ENCODE data around the gene RASSF4.

The RASSF4 gene

GRCh38 chr10:44974628-44975430, 15.2 kb downstream of the RASSF4 start:
- TF ChIP-seq GABPA (IDR thresholded peaks at IDR 0.05; ENCODE audit: low read depth): no peak
- TF ChIP-seq, protein P1, sequence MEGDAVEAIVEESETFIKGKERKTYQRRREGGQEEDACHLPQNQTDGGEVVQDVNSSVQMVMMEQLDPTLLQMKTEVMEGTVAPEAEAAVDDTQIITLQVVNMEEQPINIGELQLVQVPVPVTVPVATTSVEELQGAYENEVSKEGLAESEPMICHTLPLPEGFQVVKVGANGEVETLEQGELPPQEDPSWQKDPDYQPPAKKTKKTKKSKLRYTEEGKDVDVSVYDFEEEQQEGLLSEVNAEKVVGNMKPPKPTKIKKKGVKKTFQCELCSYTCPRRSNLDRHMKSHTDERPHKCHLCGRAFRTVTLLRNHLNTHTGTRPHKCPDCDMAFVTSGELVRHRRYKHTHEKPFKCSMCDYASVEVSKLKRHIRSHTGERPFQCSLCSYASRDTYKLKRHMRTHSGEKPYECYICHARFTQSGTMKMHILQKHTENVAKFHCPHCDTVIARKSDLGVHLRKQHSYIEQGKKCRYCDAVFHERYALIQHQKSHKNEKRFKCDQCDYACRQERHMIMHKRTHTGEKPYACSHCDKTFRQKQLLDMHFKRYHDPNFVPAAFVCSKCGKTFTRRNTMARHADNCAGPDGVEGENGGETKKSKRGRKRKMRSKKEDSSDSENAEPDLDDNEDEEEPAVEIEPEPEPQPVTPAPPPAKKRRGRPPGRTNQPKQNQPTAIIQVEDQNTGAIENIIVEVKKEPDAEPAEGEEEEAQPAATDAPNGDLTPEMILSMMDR (IDR thresholded peaks at IDR 0.05; ENCODE audit: insufficient read depth, low read length): peak; percentile 52
- Histone ChIP-seq H3K4me3 (replicated peaks; ENCODE audit: insufficient read depth, low read length) (no peak overlapping the region), H3K27ac (replicated peaks) (peak overlapping the region; percentile 75), H3K27me3 (ENCODE audit: insufficient read depth, poor library complexity, severe bottlenecking) (no peaks in the 10 kb centered on the region)
- DNase-seq (ENCODE audit: low read depth in 1 of 2, low spot score in 1 of 2): peak in 1 of 2 experiments; percentile 63

DNA sequence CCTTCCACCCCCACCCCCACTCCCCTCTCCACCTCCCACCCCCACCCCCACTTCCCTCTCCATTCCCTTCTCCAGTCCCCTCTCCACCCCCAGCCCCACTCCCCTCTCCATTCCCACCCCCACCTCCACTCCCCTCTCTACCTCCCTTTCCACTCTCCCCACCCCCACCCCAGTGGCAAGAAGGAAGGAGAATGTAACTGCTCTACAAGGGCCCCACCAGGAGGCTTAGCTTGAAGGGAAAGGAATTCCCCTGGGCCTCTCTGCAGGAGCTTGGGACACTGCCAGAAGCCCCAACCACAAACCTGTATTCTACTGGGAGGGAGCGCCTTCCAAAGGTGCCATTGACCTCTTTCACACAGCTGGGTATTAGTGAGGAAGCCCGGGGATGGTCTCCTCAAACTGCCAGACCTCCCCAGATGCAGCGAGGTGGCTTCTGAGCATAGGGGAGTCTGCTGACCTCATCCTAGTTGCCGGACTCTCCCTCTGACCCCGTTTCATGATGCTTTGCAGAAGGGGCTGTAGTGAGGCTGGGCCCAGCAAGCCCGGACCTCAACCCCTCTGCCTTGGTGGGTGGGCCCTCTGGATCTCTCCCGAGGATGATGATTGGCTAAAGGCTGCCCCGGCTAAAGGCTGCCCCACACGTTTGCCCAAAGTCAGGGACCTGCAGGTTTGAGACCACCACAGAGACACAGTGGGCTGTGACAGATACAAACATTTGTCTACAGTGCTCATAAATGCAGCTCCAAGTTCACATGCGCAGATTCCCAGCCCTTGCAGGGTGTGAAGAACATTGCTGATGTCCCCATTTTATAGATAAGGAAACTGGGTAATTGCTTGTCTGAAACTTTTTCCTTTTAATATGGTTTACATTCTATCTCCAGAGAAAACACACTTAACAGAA, 16.1 kb downstream of the RASSF4 start:
- peak in 1 of 2 experiments; percentile 40 for DNase-seq (ENCODE audit: low read depth in 1 of 2, low spot score in 1 of 2)
- H3K27me3 ChIP-seq (ENCODE audit: insufficient read depth, poor library complexity, severe bottlenecking): no peaks in the 10 kb centered on the region
- H3K27ac ChIP-seq (replicated peaks): no peak overlapping the region
- TF ChIP-seq, protein P2, sequence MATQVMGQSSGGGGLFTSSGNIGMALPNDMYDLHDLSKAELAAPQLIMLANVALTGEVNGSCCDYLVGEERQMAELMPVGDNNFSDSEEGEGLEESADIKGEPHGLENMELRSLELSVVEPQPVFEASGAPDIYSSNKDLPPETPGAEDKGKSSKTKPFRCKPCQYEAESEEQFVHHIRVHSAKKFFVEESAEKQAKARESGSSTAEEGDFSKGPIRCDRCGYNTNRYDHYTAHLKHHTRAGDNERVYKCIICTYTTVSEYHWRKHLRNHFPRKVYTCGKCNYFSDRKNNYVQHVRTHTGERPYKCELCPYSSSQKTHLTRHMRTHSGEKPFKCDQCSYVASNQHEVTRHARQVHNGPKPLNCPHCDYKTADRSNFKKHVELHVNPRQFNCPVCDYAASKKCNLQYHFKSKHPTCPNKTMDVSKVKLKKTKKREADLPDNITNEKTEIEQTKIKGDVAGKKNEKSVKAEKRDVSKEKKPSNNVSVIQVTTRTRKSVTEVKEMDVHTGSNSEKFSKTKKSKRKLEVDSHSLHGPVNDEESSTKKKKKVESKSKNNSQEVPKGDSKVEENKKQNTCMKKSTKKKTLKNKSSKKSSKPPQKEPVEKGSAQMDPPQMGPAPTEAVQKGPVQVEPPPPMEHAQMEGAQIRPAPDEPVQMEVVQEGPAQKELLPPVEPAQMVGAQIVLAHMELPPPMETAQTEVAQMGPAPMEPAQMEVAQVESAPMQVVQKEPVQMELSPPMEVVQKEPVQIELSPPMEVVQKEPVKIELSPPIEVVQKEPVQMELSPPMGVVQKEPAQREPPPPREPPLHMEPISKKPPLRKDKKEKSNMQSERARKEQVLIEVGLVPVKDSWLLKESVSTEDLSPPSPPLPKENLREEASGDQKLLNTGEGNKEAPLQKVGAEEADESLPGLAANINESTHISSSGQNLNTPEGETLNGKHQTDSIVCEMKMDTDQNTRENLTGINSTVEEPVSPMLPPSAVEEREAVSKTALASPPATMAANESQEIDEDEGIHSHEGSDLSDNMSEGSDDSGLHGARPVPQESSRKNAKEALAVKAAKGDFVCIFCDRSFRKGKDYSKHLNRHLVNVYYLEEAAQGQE (IDR thresholded peaks at IDR 0.05; ENCODE audit: insufficient replicate concordance, low read depth): no peak
- TF ChIP-seq GABPA (IDR thresholded peaks at IDR 0.05; ENCODE audit: low read depth) (no peak), POLR2AphosphoS5 (IDR thresholded peaks at IDR 0.05; ENCODE audit: low read depth) (no peak), SPI1 (IDR thresholded peaks at IDR 0.05; ENCODE audit: borderline replicate concordance, low read depth) (no peak)
- TF ChIP-seq, protein P1 (IDR thresholded peaks at IDR 0.05; ENCODE audit: insufficient read depth, low read length): no peak
- H3K4me3 ChIP-seq (replicated peaks; ENCODE audit: insufficient read depth, low read length): no peak overlapping the region

DNA sequence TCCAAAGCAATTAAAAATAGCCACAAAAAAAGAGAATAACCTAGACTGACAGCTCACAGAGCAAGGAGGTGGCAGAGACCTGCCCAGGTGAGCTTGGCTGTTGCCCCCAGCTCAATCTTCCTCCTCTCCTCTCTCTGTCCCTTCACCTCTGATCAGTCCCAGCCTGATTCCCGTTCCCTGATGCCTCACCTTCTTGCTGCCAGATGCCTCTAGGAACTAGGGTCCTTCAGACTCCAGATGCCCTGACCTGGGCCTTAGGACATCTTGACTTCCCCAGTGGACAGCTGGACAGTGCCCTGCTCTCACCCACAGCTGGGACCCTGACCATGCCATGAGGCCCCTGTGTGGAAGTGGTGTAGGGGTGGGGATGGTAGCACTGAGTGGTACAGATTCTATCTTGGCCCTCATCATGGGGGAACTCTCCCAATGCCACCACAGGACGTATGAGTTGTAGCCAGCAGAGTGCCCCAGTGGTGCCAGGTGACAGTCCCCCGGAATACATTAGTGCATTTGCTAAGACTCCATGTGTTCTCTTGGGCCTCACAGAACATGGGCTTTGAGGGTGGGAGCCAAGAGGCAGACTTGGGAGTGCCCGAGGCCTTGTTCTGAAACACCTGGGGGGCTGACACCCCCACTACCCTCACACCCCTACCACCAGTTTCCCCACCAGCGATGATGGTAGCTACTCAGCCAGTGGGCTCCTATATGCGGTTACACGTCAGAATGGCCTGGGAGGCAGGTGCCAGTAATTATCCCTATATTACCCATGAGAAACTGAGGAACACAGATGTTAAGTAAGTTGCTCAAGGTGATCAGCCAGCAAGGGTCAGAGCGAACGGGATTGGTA, 17.0 kb downstream of the RASSF4 start:
- Histone ChIP-seq H3K4me3 (replicated peaks; ENCODE audit: insufficient read depth, low read length) (no peak overlapping the region), H3K27me3 (ENCODE audit: insufficient read depth, poor library complexity, severe bottlenecking) (no peaks in the 10 kb centered on the region), H3K27ac (replicated peaks) (no peak overlapping the region)
- no peak for DNase-seq (ENCODE audit: low read depth in 1 of 2, low spot score in 1 of 2)
- TF ChIP-seq, protein P1 (IDR thresholded peaks at IDR 0.05; ENCODE audit: insufficient read depth, low read length): no peak
